Activated naive CD8-positive, alpha-beta T cell treated with anti-CD3 and anti-CD28 coated beads, Interleukin-2, amount 50 U/mL, for 24 hours (primary cell): ENCODE measurements around the gene LRRFIP2.

Source experiments
- ATAC-seq: fragments of 150-1000 bp; cut with Tn5 transposase; one replicate; pipeline ENCODE4 v1.10.0; 2021
- DNase-seq: peaks from one replicate; pipeline ENCODE4 v3.0.0; 2021
- H3K27ac Mint-ChIP-seq: one replicate; pipeline ENCODE4 v1.8.0; 2021; ENCODE audit warnings: mild to moderate bottlenecking, mixed read lengths
- H3K27me3 Mint-ChIP-seq: one replicate; pipeline ENCODE4 v1.8.0; 2021; ENCODE audit warnings: mixed read lengths
- H3K36me3 Mint-ChIP-seq: one replicate; pipeline ENCODE4 v1.8.0; 2021; ENCODE audit warnings: low read depth, mixed read lengths
- H3K4me1 Mint-ChIP-seq: one replicate; pipeline ENCODE4 v1.8.0; 2021; ENCODE audit warnings: mixed read lengths
- H3K4me3 Mint-ChIP-seq: one replicate; pipeline ENCODE4 v1.8.0; 2021; ENCODE audit warnings: mild to moderate bottlenecking, moderate library complexity, mixed read lengths
- H3K9me3 Mint-ChIP-seq: one replicate; pipeline ENCODE4 v1.8.0; 2021; ENCODE audit warnings: mixed read lengths

Gene LRRFIP2

GRCh38 chr3:37202035-37202434 lies 27.7 kb upstream of the LRRFIP2 start:
- Mint-ChIP-seq H3K4me3 (no peak overlapping the region), H3K36me3 (no peaks in the 10 kb centered on the region), H3K27me3 (no peaks in the 10 kb centered on the region), H3K9me3 (no peaks in the 10 kb centered on the region), H3K4me1 (no peaks in the 10 kb centered on the region), H3K27ac (no peak overlapping the region)
- DNase-seq, result no peak
- no peak for ATAC-seq

- Mint-ChIP-seq H3K4me1 (no peaks in the 10 kb centered on the region), H3K27ac (no peak overlapping the region), H3K36me3 (no peaks in the 10 kb centered on the region), H3K4me3 (no peak overlapping the region), H3K27me3 (no peaks in the 10 kb centered on the region), H3K9me3 (no peaks in the 10 kb centered on the region)
- DNase-seq, result no peak
- ATAC-seq, result no peak
These were observed 25.8 kb upstream of the LRRFIP2 start for GRCh38 chr3:37200141-37200540.

- Mint-ChIP-seq H3K9me3 (no peaks in the 10 kb centered on the region), H3K27ac (no peak overlapping the region), H3K36me3 (no peaks in the 10 kb centered on the region), H3K27me3 (no peaks in the 10 kb centered on the region), H3K4me3 (no peak overlapping the region), H3K4me1 (no peaks in the 10 kb centered on the region)
- no peak for ATAC-seq
- no peak for DNase-seq
These were observed 24.6 kb upstream of the LRRFIP2 start for GRCh38 chr3:37198996-37199395.

- DNase-seq (no peak), ATAC-seq (no peak)
- Mint-ChIP-seq H3K4me1 (no peaks in the 10 kb centered on the region), H3K4me3 (no peak overlapping the region), H3K27me3 (no peaks in the 10 kb centered on the region), H3K27ac (no peak overlapping the region), H3K9me3 (no peaks in the 10 kb centered on the region), H3K36me3 (no peaks in the 10 kb centered on the region)
These were observed 24.2 kb upstream of the LRRFIP2 start for GRCh38 chr3:37198547-37198946.

- Mint-ChIP-seq H3K27ac (no peak overlapping the region), H3K36me3 (no peaks in the 10 kb centered on the region), H3K4me3 (no peak overlapping the region), H3K4me1 (no peaks in the 10 kb centered on the region), H3K9me3 (no peaks in the 10 kb centered on the region), H3K27me3 (no peaks in the 10 kb centered on the region)
- ATAC-seq (no peak), DNase-seq (no peak)
These were observed 23.5 kb upstream of the LRRFIP2 start for GRCh38 chr3:37197810-37198371.

- Mint-ChIP-seq H3K4me3 (no peak overlapping the region), H3K27me3 (no peaks in the 10 kb centered on the region), H3K27ac (no peak overlapping the region), H3K4me1 (no peaks in the 10 kb centered on the region), H3K36me3 (no peaks in the 10 kb centered on the region), H3K9me3 (no peaks in the 10 kb centered on the region)
- DNase-seq (no peak), ATAC-seq (no peak)
These were observed 20.2 kb upstream of the LRRFIP2 start for GRCh38 chr3:37194533-37194932.

- DNase-seq (no peak), ATAC-seq (peak; percentile 49)
- Mint-ChIP-seq H3K27ac (no peak overlapping the region), H3K4me1 (no peaks in the 10 kb centered on the region), H3K9me3 (no peaks in the 10 kb centered on the region), H3K4me3 (no peak overlapping the region), H3K27me3 (no peaks in the 10 kb centered on the region), H3K36me3 (no peaks in the 10 kb centered on the region)
These were observed 16.3 kb upstream of the LRRFIP2 start for GRCh38 chr3:37190667-37191066.

GRCh38 chr3:37189109-37189508 lies 14.7 kb upstream of the LRRFIP2 start:
- Mint-ChIP-seq H3K9me3 (no peaks in the 10 kb centered on the region), H3K36me3 (no peaks in the 10 kb centered on the region), H3K4me1 (no peaks in the 10 kb centered on the region), H3K27me3 (no peaks in the 10 kb centered on the region), H3K4me3 (no peak overlapping the region), H3K27ac (no peak overlapping the region)
- no peak for DNase-seq
- ATAC-seq, result no peak

GRCh38 chr3:37183976-37184375 lies 9.6 kb upstream of the LRRFIP2 start:
- Mint-ChIP-seq H3K27me3 (no peaks in the 10 kb centered on the region), H3K9me3 (no peaks in the 10 kb centered on the region), H3K4me1 (peaks cover 12% of the 10 kb centered on the region), H3K4me3 (no peak overlapping the region), H3K36me3 (no peaks in the 10 kb centered on the region), H3K27ac (no peak overlapping the region)
- no peak for ATAC-seq
- DNase-seq, result no peak

GRCh38 chr3:37183375-37183831 lies 9.0 kb upstream of the LRRFIP2 start:
- no peaks in the 10 kb centered on the region for H3K36me3 Mint-ChIP-seq

GRCh38 chr3:37182816-37183215 lies 8.4 kb upstream of the LRRFIP2 start:
- H3K27ac Mint-ChIP-seq, result no peak overlapping the region
- no peak for DNase-seq
- no peaks in the 10 kb centered on the region for H3K27me3 Mint-ChIP-seq
- H3K4me3 Mint-ChIP-seq, result no peak overlapping the region
- H3K4me1 Mint-ChIP-seq, result peaks cover 20% of the 10 kb centered on the region
- H3K9me3 Mint-ChIP-seq, result no peaks in the 10 kb centered on the region
- ATAC-seq, result no peak
- no peaks in the 10 kb centered on the region for H3K36me3 Mint-ChIP-seq

More at GRCh38 chr3:37183375-37183831, 9.0 kb upstream of the LRRFIP2 start:
- Mint-ChIP-seq H3K4me3 (no peak overlapping the region), H3K27me3 (no peaks in the 10 kb centered on the region), H3K27ac (no peak overlapping the region), H3K4me1 (peaks cover 15% of the 10 kb centered on the region), H3K9me3 (no peaks in the 10 kb centered on the region)
- DNase-seq, result no peak
- ATAC-seq, result no peak

- H3K4me1 Mint-ChIP-seq, result peaks cover 31% of the 10 kb centered on the region
- DNase-seq (no peak), ATAC-seq (no peak)
- H3K36me3 Mint-ChIP-seq, result no peaks in the 10 kb centered on the region
- no peaks in the 10 kb centered on the region for H3K27me3 Mint-ChIP-seq
- H3K4me3 Mint-ChIP-seq, result no peak overlapping the region
- no peak overlapping the region for H3K27ac Mint-ChIP-seq
- no peaks in the 10 kb centered on the region for H3K9me3 Mint-ChIP-seq
These were observed 7.4 kb upstream of the LRRFIP2 start for GRCh38 chr3:37181756-37182155.

GRCh38 chr3:37179144-37179967 lies 5.0 kb upstream of the LRRFIP2 start:
- DNase-seq (peak; percentile 4), ATAC-seq (no peak)
- Mint-ChIP-seq H3K27me3 (no peaks in the 10 kb centered on the region), H3K9me3 (no peaks in the 10 kb centered on the region), H3K4me3 (no peak overlapping the region), H3K27ac (peak overlapping the region; percentile 2), H3K4me1 (peaks cover 44% of the 10 kb centered on the region), H3K36me3 (peaks cover 2% of the 10 kb centered on the region)

GRCh38 chr3:37173806-37174205 lies 576 bp downstream of the LRRFIP2 start:
- no peaks in the 10 kb centered on the region for H3K9me3 Mint-ChIP-seq
- H3K4me1 Mint-ChIP-seq, result peaks cover 56% of the 10 kb centered on the region
- DNase-seq (no peak), ATAC-seq (no peak)
- peak overlapping the region; percentile 90 for H3K4me3 Mint-ChIP-seq
- no peaks in the 10 kb centered on the region for H3K27me3 Mint-ChIP-seq
- H3K27ac Mint-ChIP-seq, result peak overlapping the region; percentile 91
- H3K36me3 Mint-ChIP-seq, result peaks cover 12% of the 10 kb centered on the region

- ATAC-seq (no peak), DNase-seq (no peak)
- Mint-ChIP-seq H3K4me3 (no peak overlapping the region), H3K36me3 (peaks cover 16% of the 10 kb centered on the region), H3K4me1 (peaks cover 37% of the 10 kb centered on the region), H3K27ac (no peak overlapping the region), H3K9me3 (no peaks in the 10 kb centered on the region), H3K27me3 (no peaks in the 10 kb centered on the region)
These were observed 3.2 kb downstream of the LRRFIP2 start for GRCh38 chr3:37171144-37171543.
